HG03469 (cell line): ENCODE results near the gene HIGD1A.

Experiments used
- ATAC-seq: cut with Tn5 transposase; IDR thresholded peaks from one replicate; pipeline ENCODE4 v1.9.1; 2021; ENCODE audit warnings: mild to moderate bottlenecking, moderate library complexity, moderate number of reproducible peaks; ENCODE audit not compliant: unreplicated experiment

The HIGD1A gene

DNA sequence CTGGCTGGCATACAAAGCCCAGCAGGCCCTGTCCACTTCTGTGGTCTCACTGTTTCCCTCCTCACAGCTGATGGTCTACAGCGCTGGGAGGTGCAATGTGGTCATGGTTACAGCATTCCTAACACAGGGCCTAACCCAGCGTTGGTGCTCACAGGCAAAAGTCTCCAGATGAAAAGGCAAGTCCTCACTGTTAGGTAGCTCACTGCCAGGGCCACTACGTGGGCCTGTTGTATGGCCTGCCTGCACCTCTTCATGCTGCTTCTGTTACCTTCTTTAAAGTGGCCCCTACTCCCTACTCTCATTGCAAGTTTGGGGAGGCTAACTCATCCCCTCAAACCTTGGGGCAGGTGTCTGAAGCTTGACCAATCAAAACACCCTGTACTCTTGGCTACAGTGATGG, 62.5 kb downstream of the HIGD1A start:
- no peak for ATAC-seq

- no peak for ATAC-seq
Measured at GRCh38 chr3:42739401-42740158, 64.7 kb downstream of the HIGD1A start.

DNA sequence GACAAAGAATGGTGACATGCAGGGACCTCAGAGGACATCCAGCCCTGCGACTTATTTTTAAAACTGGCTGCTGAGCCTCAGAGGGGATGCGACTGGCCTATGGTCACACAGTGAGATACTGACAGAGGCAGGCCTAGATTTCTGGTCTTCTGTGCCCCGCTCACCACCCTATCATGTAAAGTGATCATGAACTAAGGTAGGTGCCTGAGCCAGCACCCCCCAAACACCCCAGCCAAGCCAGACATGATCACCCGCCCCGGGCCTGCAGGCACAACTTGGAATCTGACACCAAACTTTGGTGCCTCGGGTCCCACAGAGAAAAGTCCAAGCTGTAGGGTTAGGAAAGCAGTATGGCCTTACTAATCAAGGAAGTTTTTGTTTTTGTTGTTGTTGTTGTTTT, 67.8 kb downstream of the HIGD1A start:
- ATAC-seq: no peak

- no peak for ATAC-seq
Measured at GRCh38 chr3:42736081-42736480, 68.2 kb downstream of the HIGD1A start.

DNA sequence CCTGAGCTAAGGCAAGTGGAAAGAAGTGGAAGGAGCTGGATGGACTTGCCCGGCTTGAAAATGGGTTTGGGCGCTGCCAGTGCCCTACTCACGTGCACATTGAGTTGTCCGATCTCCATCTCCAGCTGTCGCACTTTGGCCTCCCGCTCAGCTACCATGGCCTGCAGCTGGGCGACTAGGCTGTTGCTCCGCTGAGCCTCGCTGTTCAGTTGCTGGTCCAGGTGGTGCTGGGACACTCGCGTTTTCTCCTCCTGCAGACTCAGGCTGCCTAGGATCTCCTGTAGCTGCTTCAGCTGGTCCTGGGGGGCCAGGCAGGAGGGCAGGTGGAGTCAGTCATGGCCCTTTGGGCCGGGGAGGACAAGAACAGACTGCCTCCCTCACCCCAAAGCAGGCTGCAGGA, 68.7 kb downstream of the HIGD1A start:
- ATAC-seq: no peak

- no peak for ATAC-seq
Measured at GRCh38 chr3:42735019-42735418, 69.3 kb downstream of the HIGD1A start.

DNA sequence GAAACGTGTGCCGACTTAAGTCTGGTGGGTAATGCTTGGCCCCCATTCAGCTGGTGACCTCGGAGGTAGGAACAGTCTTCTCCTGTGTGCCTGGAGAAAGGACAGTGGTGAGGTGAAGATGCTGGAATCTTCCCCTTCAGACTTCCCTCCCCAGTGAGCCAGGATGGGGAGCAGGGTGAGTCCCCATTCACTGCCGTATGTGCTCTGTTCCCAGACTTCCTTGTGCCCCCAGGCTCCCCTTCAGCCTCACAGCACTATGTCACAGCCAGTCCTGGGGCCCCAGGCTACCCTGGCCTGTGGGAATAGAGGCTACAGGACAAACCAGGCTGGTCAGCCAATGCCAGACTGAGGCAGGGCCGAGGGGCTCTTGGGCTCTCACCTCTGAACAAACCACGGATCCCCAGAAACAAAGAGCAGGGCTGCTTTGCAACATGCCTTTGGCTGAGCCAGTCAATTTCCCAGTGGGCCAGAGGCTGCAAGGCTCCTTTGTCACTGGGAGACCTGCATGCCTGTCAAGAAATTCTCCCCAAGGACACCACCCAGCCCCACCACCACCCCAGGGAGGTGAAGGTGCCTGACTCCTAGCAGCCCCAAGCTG, 69.9 kb downstream of the HIGD1A start:
- ATAC-seq: no peak

- no peak for ATAC-seq
Measured at GRCh38 chr3:42733501-42734262, 70.6 kb downstream of the HIGD1A start.
